Smooth muscle cell (in vitro differentiated cells): ENCODE data around the gene RBMS2. TPM values are rescaled to one million over a fixed set of nuclear protein-coding genes. Genes with fewer than 3 reads are reported as not detected.

Experiments
- DNase-seq: peaks from one replicate; lab custom pipeline; 2025; ENCODE audit not compliant: unreplicated experiment; lab: John Stamatoyannopoulos, UW
- H2AFZ ChIP-seq: fragments of 200-600 bp; sonication (generic); 2 replicates; pipeline ENCODE4 v1.6.0; 2016; ENCODE audit warnings: antibody characterized with exemption, low read depth, mild to moderate bottlenecking
- H3F3A ChIP-seq: fragments of 200-600 bp; sonication (generic); 2 replicates; pipeline ENCODE4 v1.6.0; 2017; ENCODE audit warnings: antibody characterized with exemption, low read depth
- H3K27ac ChIP-seq: fragments of 200-600 bp; sonication (generic); 2 replicates; pipeline ENCODE4 v1.5.1; 2016; ENCODE audit warnings: low read depth, mild to moderate bottlenecking
- H3K27me3 ChIP-seq: fragments of 200-600 bp; sonication (generic); 2 replicates; pipeline ENCODE4 v1.6.1; 2016; ENCODE audit warnings: low read depth, mild to moderate bottlenecking
- H3K36me3 ChIP-seq: fragments of 200-600 bp; sonication (generic); 2 replicates; pipeline ENCODE4 v1.5.1; 2016; ENCODE audit warnings: low read depth
- H3K4me1 ChIP-seq: fragments of 200-600 bp; sonication (generic); 2 replicates; pipeline ENCODE4 v1.5.1; 2016; ENCODE audit warnings: low read depth
- H3K4me2 ChIP-seq: fragments of 200-600 bp; sonication (generic); 2 replicates; pipeline ENCODE4 v1.6.0; 2016; ENCODE audit warnings: mild to moderate bottlenecking
- H3K4me3 ChIP-seq: fragments of 200-600 bp; sonication (generic); 2 replicates; pipeline ENCODE4 v1.5.1; 2016; ENCODE audit warnings: mild to moderate bottlenecking
- H3K79me2 ChIP-seq: fragments of 200-600 bp; sonication (generic); 2 replicates; pipeline ENCODE4 v1.6.0; 2016; ENCODE audit warnings: low read depth, mild to moderate bottlenecking
- H3K9ac ChIP-seq: fragments of 200-600 bp; sonication (generic); 2 replicates; pipeline ENCODE4 v1.6.0; 2016; ENCODE audit warnings: low read depth
- H3K9me3 ChIP-seq: fragments of 200-600 bp; sonication (generic); replicated peaks from 2 replicates; pipeline ENCODE4 v1.5.1; 2016; ENCODE audit warnings: low read depth
- H4K20me1 ChIP-seq: fragments of 200-600 bp; sonication (generic); 2 replicates; pipeline ENCODE4 v1.6.0; 2016; ENCODE audit warnings: low read depth
- CTCF ChIP-seq: fragments of 200-600 bp; sonication (generic); IDR thresholded peaks from 2 replicates; pipeline ENCODE4 v1.5.1; 2017; ENCODE audit warnings: borderline replicate concordance, mild to moderate bottlenecking, antibody characterized with exemption; ENCODE audit not compliant: insufficient read depth, poor library complexity, severe bottlenecking
- WGBS: methylation state at CpG from one replicate; pipeline ENCODE4 v1.1.7; 2016; ENCODE audit warnings: low lambda C conversion rate; 5-methylcytosine and 5-hydroxymethylcytosine counted together
- polyA plus RNA-seq: library from polyadenylated mRNA; unstranded; fragments of >200 nt; fragmentation: Nextera tagmentation; extraction: Ambion mirVana; gene quantifications from 2 replicates; pipeline ENCODE4 v1.2.1, GENCODE V29; 2016
- small RNA-seq: library from RNA; depleted of rRNA; stranded (forward); fragments of <200 nt; gene quantifications from one replicate; pipeline ENCODE3, GENCODE V24; 2014
- total RNA-seq: library from RNA; depleted of rRNA; stranded (reverse); fragments of >200 nt; gene quantifications from 2 replicates; pipeline ENCODE4 v1.2.3, GENCODE V29; 2014

The RBMS2 gene
- total and polyA plus RNA-seq, 2 experiments from 2014 or later = 16.8 to 20.6 TPM

DNA sequence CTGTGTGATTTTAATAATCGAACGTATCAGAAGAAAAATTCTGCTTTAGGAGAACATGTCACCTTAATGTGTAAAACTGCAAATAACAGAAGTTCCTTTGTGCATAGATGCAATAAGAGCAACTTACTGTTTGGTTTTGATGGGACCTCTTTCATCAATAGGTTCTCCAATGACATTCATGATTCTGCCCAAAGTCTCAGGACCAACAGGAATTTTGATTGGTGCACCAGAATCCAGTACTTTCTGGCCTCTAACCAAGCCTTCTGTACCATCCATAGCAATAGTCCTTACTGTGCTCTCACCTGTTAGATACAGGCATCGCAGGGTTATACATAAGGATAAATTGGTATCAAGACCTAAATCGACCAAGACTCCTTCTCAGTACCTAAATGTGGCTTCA lies 123.0 kb downstream of the RBMS2 start:
- peaks cover 15% of the 10 kb centered on the region for H3F3A ChIP-seq
- peaks cover 49% of the 10 kb centered on the region for H4K20me1 ChIP-seq
- peaks cover 6% of the 10 kb centered on the region for H3K4me1 ChIP-seq
- 67% methylated on average over 4 of the region's 4 CpGs for WGBS
- H3K36me3 ChIP-seq = peaks cover 3% of the 10 kb centered on the region
- peak overlapping the region; percentile 85 for H3K4me2 ChIP-seq
- H3K79me2 ChIP-seq = peaks cover 45% of the 10 kb centered on the region
- H3K27ac ChIP-seq = peak overlapping the region; percentile 42
- no peak for DNase-seq
- peak overlapping the region; percentile 76 for H3K4me3 ChIP-seq
- no peaks in the 10 kb centered on the region for H3K9me3 ChIP-seq
- H3K27me3 ChIP-seq = no peaks in the 10 kb centered on the region
- H2AFZ ChIP-seq = no peak overlapping the region
- H3K9ac ChIP-seq = peak overlapping the region; percentile 83
- TF ChIP-seq CTCF = no peak

- DNase-seq = no peak
- H3K4me3 ChIP-seq = peak overlapping the region; percentile 76
- H3K27me3 ChIP-seq = no peaks in the 10 kb centered on the region
- peaks cover 45% of the 10 kb centered on the region for H3K79me2 ChIP-seq
- H3K36me3 ChIP-seq = peaks cover 3% of the 10 kb centered on the region
- peaks cover 49% of the 10 kb centered on the region for H4K20me1 ChIP-seq
- no peak for TF ChIP-seq CTCF
- no peaks in the 10 kb centered on the region for H3K9me3 ChIP-seq
- under 1% methylated on average over 29 of the region's 29 CpGs for WGBS
- peak overlapping the region; percentile 83 for H3K9ac ChIP-seq
- no peak overlapping the region for H2AFZ ChIP-seq
- H3F3A ChIP-seq = peaks cover 12% of the 10 kb centered on the region
- peak overlapping the region; percentile 36 for H3K27ac ChIP-seq
- peak overlapping the region; percentile 85 for H3K4me2 ChIP-seq
- H3K4me1 ChIP-seq = peaks cover 6% of the 10 kb centered on the region
Observed at GRCh38 chr12:56645201-56645716, 123.6 kb downstream of the RBMS2 start.

Small RNA genes within 50 kb of the gene (small RNA-seq; reads per million reads assigned to genes)
- gene RNU6-343P = not detected
- 10,871 reads per million, percentile 100 among the genes with 10 or more reads in this experiment for gene SNORD59A

Other genes with a start within 250 kb of the RBMS2 start
- 96.5 and 138 TPM in 2 replicates for gene CS, start 221.5 kb upstream of the RBMS2 start, total RNA-seq
- gene CS, start 221.5 kb upstream of the RBMS2 start, polyA plus RNA-seq = 83.3 and 107 TPM in 2 replicates
- gene CNPY2, start 205.8 kb upstream of the RBMS2 start, total RNA-seq = 147 and 171 TPM in 2 replicates
- gene CNPY2, start 205.8 kb upstream of the RBMS2 start, polyA plus RNA-seq = 334 and 342 TPM in 2 replicates
- gene PAN2, start 187.8 kb upstream of the RBMS2 start, total RNA-seq = 20.3 and 55.6 TPM in 2 replicates
- 12.9 and 14.7 TPM in 2 replicates for gene PAN2, start 187.8 kb upstream of the RBMS2 start, polyA plus RNA-seq
- gene IL23A, start 182.9 kb upstream of the RBMS2 start, total RNA-seq = 0.54 and 1.9 TPM in 2 replicates
- 0.35 and 0.85 TPM in 2 replicates for gene IL23A, start 182.9 kb upstream of the RBMS2 start, polyA plus RNA-seq
- 141 and 148 TPM in 2 replicates for gene STAT2, start 161.7 kb upstream of the RBMS2 start, total RNA-seq
- 94.6 and 108 TPM in 2 replicates for gene STAT2, start 161.7 kb upstream of the RBMS2 start, polyA plus RNA-seq
- gene APOF, start 159.0 kb upstream of the RBMS2 start, total RNA-seq = not detected in 2 replicates
- gene APOF, start 159.0 kb upstream of the RBMS2 start, polyA plus RNA-seq = not detected in 2 replicates
- gene TIMELESS, start 72.4 kb upstream of the RBMS2 start, total RNA-seq = 6.3 and 7.2 TPM in 2 replicates
- gene TIMELESS, start 72.4 kb upstream of the RBMS2 start, polyA plus RNA-seq = 9.9 and 11.7 TPM in 2 replicates
- gene MIP, start 67.2 kb upstream of the RBMS2 start, total RNA-seq = not detected in 2 replicates
- 0.19 TPM in 1 of 2 replicates, not detected in the other for gene MIP, start 67.2 kb upstream of the RBMS2 start, polyA plus RNA-seq
- 1.0 and 1.1 TPM in 2 replicates for gene SPRYD4, start 53.2 kb upstream of the RBMS2 start, total RNA-seq
- gene SPRYD4, start 53.2 kb upstream of the RBMS2 start, polyA plus RNA-seq = 0.71 and 1.6 TPM in 2 replicates
- 0.09 and 0.76 TPM in 2 replicates for gene GLS2, start 33.7 kb upstream of the RBMS2 start, total RNA-seq
- gene GLS2, start 33.7 kb upstream of the RBMS2 start, polyA plus RNA-seq = 0.37 and 1.8 TPM in 2 replicates
- gene BAZ2A, start 108.5 kb downstream of the RBMS2 start, total RNA-seq = 33.4 and 34.1 TPM in 2 replicates
- gene BAZ2A, start 108.5 kb downstream of the RBMS2 start, polyA plus RNA-seq = 26.2 and 38.3 TPM in 2 replicates
- gene ATP5F1B, start 124.2 kb downstream of the RBMS2 start, total RNA-seq = 489 and 498 TPM in 2 replicates
- gene ATP5F1B, start 124.2 kb downstream of the RBMS2 start, polyA plus RNA-seq = 953 and 954 TPM in 2 replicates
- 128 TPM in 2 replicates for gene PTGES3, start 166.5 kb downstream of the RBMS2 start, total RNA-seq
- gene PTGES3, start 166.5 kb downstream of the RBMS2 start, polyA plus RNA-seq = 160 and 165 TPM in 2 replicates
- 906 and 1,062 TPM in 2 replicates for gene NACA, start 203.5 kb downstream of the RBMS2 start, total RNA-seq
- gene NACA, start 203.5 kb downstream of the RBMS2 start, polyA plus RNA-seq = 625 and 713 TPM in 2 replicates
- 12.7 and 16.9 TPM in 2 replicates for gene PRIM1, start 230.5 kb downstream of the RBMS2 start, total RNA-seq
- 3.6 and 7.0 TPM in 2 replicates for gene PRIM1, start 230.5 kb downstream of the RBMS2 start, polyA plus RNA-seq
- gene HSD17B6, start 241.5 kb downstream of the RBMS2 start, total RNA-seq = 8.9 and 14.8 TPM in 2 replicates
- gene HSD17B6, start 241.5 kb downstream of the RBMS2 start, polyA plus RNA-seq = 12.9 and 14.1 TPM in 2 replicates